HG02884 (cell line): ENCODE results near the gene CSNK1E.
"Not testable (repeated sequence)": the region's sequence is repeated elsewhere in the genome, so short reads cannot be mapped to it uniquely, and the experiment has no call there.

Experiments used
- ATAC-seq: cut with Tn5 transposase; IDR thresholded peaks from one replicate; pipeline ENCODE4 v1.9.1; 2021; ENCODE audit warnings: mild to moderate bottlenecking, moderate library complexity; ENCODE audit not compliant: unreplicated experiment

Gene CSNK1E

GRCh38 chr22:38317122-38317994, at the start of gene CSNK1E:
Gene CSNK1E (minus strand): TSS chr22:38317433. CDS start chr22:38314157, 3,276 bp downstream.
- no peak for ATAC-seq

- ATAC-seq = not testable (repeated sequence)
Observed at GRCh38 chr22:38365829-38366228, 48.6 kb upstream of the CSNK1E start.

DNA sequence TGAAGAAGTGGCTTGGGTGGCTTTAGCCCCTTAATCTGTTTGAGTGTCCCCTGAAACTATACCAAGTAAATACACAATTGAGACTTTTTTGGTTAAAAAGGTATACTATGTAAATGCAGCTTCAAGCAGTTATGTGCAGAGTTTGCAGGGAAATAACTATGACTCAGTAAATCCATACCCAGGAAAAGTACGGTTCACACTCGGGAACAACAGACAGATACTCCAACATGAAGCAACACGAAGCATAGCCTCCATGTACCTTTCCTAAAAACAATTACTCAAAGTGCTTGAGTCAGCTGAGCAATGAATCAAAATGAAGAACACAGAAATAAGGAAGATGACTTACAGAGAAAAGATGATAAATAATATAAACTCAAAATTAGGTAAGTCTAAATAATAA, 47.9 kb upstream of the CSNK1E start:
- ATAC-seq = not testable (repeated sequence)

DNA sequence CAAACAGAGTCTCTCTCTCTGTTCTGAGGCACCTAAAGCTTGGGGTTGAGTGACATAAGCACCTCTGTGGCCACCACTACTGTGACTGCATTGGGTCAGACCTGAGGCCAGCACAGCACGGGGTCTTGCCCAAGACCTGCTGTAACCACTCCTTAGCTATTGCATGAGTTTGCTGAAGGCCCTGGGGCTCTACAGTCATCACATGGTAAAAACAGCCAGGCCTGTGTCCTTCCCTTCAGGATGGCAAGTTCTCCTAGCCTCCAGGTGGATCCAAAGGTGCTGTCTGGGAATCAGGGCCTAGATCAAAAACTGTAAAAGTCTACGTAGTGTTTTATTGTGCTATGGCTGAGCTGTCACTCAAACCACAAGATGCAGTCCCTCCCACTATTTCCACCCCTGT, 43.3 kb upstream of the CSNK1E start:
- ATAC-seq = not testable (repeated sequence)

- ATAC-seq = not testable (repeated sequence)
Observed at GRCh38 chr22:38359817-38360216, 42.6 kb upstream of the CSNK1E start.

DNA sequence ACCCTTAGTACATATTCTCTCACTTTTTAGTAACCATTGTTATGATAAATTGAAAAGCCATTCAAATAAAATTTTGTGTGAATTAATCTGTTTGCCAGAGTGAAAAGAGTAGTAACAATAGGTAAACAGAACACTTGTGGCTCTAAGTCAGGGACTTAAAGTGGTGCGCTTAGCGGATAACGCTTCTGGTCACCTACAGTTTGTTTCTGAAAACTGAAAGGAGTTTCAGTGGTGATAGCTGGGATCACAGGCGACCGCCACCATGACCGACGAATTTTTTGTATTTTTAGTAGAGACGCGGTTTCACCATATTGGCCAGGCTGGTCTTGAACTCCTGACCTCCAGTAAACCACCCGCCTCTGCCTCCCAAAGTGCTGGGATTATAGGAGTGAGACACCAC, 40.7 kb upstream of the CSNK1E start:
- not testable (repeated sequence) for ATAC-seq

- ATAC-seq = no peak
Observed at GRCh38 chr22:38355275-38355674, 38.0 kb upstream of the CSNK1E start.

GRCh38 chr22:38353701-38354100, 36.5 kb upstream of the CSNK1E start:
- no peak for ATAC-seq

DNA sequence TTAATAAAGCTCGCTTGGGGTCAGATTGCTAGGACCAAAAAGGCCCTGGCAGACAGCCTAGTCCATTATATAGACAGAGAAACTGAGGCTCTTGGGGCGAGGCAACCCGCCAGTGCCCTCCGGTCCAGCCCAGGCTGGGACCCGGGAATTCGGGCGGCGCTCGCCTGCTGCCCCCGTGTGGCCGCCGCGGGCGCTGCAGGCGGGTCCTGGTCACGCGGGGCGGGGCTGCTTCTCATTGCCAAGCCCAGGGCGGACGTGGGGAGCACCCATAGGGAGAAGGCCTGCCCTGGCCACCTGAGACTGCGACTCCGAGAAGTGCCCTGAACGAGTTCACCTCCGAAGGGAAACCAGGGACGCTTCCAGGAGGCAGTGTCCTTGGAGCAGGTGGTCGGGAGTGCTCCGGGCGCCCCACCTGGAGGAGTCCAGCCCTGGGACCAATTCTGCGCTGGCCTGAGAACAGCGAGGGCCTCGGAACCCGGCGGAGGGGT, 36.0 kb upstream of the CSNK1E start:
- no peak for ATAC-seq

DNA sequence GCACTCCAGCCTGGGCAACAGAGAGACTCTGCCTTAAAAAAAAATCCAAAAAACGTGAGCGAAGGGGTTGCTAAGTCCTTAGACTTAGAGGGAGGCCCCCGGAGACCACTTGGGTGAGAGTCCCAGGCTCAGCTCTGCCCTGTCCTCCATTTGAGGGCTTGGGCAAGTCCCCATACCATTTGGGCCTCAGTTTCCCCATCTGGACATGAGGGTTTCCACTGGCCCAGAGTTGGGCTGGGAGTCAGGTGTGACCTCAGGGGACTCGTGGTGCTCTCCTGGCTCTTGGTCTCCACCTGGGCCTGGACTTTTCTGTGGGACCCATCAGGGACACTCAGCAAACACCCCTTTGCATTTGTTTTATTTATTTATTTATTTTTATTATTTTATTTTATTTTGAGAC, 35.2 kb upstream of the CSNK1E start:
- no peak for ATAC-seq

DNA sequence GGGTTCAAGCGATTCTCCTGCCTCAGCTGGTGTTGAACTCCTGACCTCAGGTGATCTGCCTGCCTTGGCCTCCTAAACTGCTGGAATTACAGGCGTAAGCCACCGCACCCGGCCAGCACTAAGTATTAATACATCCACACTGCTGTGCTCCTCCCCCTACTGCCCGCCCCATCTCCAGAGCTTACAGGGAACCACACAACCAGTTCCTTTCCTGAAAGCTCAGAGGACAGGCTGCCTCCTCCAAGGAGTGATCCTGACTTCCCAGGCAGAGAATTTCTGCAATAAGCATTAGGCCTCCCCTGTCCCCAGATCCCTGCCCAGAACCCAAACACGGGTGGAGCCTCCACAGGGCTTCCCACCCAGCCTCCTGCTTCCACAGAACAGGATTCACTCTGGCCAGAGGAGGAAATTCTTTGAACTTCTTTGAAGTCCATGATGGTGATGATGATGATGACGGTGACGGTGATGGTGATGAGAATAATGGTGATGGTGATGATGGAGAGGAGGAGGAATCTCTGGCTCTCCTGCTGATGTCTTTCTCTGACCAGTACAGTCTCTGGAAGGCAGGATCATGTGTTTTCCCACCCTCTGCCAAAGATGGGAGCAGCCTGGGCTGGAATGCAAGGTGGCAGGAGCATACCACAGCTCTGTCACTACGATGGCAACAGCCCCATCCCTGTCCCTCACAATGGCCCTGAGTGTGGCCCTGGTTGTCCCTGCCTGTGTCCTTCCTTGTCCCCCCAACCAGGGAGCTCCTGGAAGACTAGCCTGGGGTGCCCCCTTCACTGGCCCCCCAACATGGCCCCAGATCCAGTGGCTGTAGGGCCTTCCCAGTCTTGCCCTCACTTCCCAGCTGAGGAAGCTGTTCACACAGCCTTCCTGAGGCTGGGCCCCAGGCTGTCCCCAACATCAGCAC, 33.5 kb upstream of the CSNK1E start:
- no peak for ATAC-seq

DNA sequence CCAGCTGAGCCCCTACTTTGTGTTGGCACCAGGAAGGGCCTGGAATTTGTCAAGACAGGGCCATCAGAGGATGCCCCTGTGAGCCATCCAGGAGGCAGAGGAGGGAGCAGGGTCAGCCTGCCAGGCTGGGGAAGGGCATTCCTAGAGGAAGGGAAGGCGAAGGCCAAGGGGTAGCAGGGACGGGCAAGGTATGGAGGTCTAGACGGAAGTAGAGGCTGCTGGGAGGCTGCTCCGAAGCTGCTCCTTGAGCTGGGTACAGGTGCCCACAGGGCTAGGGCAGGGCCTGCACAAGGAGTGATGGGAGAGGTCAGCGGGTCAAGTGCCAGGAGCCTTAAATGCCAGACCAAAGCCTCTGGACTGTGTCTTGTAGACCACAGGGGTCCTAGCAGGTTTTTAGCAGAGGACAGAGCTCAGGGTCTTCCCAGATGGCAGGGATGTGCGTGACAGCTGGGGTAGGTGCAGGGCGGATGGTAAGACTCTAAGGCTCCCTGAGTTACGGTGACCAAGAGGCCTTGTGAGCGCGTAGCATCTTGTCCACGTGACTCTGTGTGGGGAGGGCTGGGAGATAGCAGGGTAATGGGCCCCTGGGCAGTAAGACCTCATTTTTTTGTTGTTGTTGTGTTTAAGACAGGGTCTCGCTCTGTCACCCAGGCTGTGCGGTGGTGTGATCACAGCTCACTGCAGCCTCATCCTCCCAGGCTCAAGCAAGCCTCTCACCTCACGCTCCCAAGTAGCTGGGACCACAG, 31.7 kb upstream of the CSNK1E start:
- no peak for ATAC-seq

DNA sequence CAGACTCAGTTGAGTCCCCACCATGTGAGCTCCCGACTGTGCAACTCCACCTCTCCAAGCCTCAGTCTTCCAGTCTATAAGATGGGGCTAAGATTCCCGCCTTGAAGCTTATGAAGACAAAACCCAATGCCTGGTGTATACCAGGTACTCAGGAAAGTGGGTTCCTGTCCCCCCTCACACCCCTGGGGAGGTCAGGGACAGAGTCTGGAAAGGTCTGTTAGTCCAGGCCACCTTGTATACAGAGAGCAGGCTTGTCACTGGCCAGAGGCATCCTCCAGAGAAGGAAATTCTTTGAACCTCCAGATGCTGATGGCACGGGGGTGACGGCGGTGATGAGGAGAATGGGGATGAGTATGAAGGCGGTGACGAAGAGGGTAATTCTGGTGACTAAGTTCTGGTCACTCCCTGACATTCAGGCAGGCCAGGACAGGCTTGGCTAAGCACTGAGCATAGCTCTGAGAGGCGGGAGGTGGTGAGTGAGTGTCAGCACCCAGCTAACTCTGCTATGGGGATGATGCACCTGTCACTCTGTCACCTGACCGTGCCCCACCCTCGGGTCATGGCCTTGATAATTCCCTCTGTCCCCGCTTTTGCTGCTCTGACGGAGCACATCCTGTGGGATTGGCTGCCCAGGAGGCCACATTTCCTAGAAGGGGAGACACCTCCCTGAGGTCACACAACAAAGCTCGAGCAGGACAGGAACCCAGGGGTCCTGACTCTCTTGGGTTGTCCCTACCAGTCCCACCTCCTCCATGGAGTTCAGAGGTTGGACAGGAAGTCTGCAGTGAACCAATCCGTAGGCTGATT, 30.9 kb upstream of the CSNK1E start:
- no peak for ATAC-seq

DNA sequence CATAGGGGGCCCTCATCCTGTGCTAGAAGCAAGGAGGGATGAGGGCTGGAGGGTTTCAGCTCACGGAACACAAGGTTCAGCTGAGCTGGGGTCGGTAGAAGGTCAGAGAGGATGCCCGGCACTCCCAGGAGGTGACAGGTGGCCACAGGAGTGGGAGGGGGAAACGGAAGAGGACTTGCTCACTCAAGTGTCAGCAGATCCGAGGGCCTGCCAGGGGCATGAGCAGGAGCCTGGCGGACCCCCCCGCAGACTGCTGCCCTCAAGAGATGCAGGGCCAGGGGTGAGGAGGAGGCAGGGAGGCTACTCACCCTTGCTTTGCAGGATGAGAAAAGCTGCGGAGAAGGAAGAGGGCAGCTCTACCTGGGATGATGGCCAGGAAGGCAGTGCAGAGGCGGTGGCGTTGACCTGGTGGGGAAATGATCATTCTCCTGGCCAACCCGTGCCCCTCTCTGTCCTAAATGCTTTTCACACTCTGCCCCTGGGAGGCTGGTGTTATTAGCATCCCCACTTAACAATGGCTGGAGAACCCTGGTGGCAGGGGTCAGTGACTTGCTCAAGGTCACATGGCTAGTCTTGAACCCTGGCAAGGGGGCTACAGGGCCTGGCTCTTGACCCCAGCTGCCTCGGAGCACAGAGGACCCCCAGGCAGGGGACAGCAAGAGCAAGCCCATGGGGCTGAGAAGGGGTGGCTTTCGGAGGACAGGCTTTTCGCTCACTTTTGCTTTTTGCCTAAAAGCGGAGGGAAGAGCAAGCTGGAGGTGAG, 30.1 kb upstream of the CSNK1E start:
- ATAC-seq = no peak

- no peak for ATAC-seq
Observed at GRCh38 chr22:38346506-38346905, 29.3 kb upstream of the CSNK1E start.

GRCh38 chr22:38345782-38346181, 28.5 kb upstream of the CSNK1E start:
- no peak for ATAC-seq

GRCh38 chr22:38339893-38340292, 22.7 kb upstream of the CSNK1E start:
- not testable (repeated sequence) for ATAC-seq

DNA sequence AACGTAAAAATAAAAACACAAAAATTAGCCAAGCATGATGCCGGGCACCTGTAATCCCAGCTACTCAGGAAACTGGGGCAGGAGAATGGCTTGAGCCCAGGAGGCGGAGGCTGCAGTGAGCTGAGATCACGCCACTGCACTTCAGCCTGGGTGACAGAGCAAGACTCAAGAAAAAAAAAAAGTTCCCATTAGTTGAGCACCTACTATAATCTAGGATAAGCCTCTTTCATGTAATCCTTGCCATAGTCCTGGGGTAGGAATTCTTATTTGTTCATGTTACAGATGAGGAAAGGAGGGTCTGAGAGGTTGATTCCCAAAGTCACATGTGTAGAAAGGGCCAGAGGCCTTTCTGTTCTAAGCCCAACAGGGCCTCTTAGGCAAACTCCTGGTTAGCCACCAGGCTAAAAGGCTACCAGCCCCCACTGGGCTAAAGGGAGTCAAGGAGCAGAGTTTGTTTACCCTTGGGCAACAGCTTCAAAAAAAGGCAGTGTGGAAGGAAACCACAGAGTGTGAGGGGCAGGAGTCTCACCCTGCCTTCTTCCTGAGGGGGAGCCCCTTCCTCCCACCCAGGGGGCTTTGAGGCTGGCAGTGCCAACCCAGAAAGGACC, 21.6 kb upstream of the CSNK1E start:
- no peak for ATAC-seq

GRCh38 chr22:38336699-38337098, 19.5 kb upstream of the CSNK1E start:
- ATAC-seq = no peak
